Measurements from ENCODE around the gene CAPNS2. TPM values are rescaled to one million over a fixed set of nuclear protein-coding genes. Genes with fewer than 3 reads are reported as not detected.

The CAPNS2 gene
- total and polyA plus RNA-seq, 9 donors, result 0.53 to 1.4 (median 0.69) TPM; not detected in 4

GRCh38 chr16:55576384-55576783, 9.9 kb downstream of the CAPNS2 start:
- 56 to 87% (median 75%) methylated on average over 2 of the region's 2 CpGs for WGBS, 3 donors
- TF ChIP-seq EP300 (IDR thresholded peaks at IDR 0.05), result no peak
- no peak for TF ChIP-seq CTCF (IDR thresholded peaks at IDR 0.05)
- TF ChIP-seq POLR2A (IDR thresholded peaks at IDR 0.05), result no peak
- no peaks in the 10 kb centered on the region for H3K4me1 ChIP-seq (ENCODE audit: insufficient read depth)
- no peak for DNase-seq
- H3K4me3 ChIP-seq, result no peak overlapping the region
- H3K27me3 ChIP-seq, result no peaks in the 10 kb centered on the region
- no peaks in the 10 kb centered on the region for H3K9me3 ChIP-seq
- H3K27ac ChIP-seq, result no peak overlapping the region
- intact Hi-C loops (cut with DNase I), result no loop called here
- H3K36me3 ChIP-seq, result no peaks in the 10 kb centered on the region

- Histone ChIP-seq H3K4me1 (ENCODE audit: insufficient read depth) (no peaks in the 10 kb centered on the region), H3K27ac (no peak overlapping the region), H3K36me3 (no peaks in the 10 kb centered on the region), H3K4me3 (no peak overlapping the region), H3K27me3 (no peaks in the 10 kb centered on the region), H3K9me3 (no peaks in the 10 kb centered on the region)
- no peak for DNase-seq
- intact Hi-C loops (cut with DNase I), result no loop called here
- 87 to 96% (median 89%) methylated on average over 3 of the region's 3 CpGs for WGBS, 3 donors
- TF ChIP-seq CTCF (IDR thresholded peaks at IDR 0.05) (no peak), EP300 (IDR thresholded peaks at IDR 0.05) (no peak), POLR2A (IDR thresholded peaks at IDR 0.05) (no peak)
Measured at GRCh38 chr16:55577887-55578286, 11.4 kb downstream of the CAPNS2 start.

DNA sequence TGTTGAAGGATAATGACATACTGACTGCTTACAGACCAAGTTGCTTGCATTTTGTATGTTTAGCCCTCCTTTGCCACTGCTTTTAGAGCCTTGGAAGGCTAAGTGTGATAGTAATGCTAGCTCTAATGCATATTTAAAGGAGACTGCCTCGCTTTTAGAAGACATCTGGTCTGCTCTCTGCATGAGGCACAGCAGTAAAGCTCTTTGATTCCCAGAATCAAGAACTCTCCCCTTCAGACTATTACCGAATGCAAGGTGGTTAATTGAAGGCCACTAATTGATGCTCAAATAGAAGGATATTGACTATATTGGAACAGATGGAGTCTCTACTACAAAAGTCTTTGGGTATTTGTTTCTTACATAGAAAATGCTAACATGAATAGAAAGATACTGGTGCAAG, 19.1 kb downstream of the CAPNS2 start:
- no peaks in the 10 kb centered on the region for H3K36me3 ChIP-seq
- H3K4me3 ChIP-seq, result no peak overlapping the region
- H3K27me3 ChIP-seq, result no peaks in the 10 kb centered on the region
- no peak for DNase-seq
- no peak overlapping the region for H3K27ac ChIP-seq
- no peaks in the 10 kb centered on the region for H3K4me1 ChIP-seq (ENCODE audit: insufficient read depth)
- intact Hi-C loops (cut with DNase I), result no loop called here
- no peaks in the 10 kb centered on the region for H3K9me3 ChIP-seq
- WGBS, 3 donors, result 70 to 82% (median 80%) methylated on average over 2 of the region's 2 CpGs
- TF ChIP-seq EP300 (IDR thresholded peaks at IDR 0.05) (no peak), POLR2A (IDR thresholded peaks at IDR 0.05) (no peak), CTCF (IDR thresholded peaks at IDR 0.05) (no peak)

- WGBS, 3 donors, result 79 to 88% (median 80%) methylated on average over 6 of the region's 6 CpGs
Measured at GRCh38 chr16:55588799-55589198, 22.3 kb downstream of the CAPNS2 start.

More at GRCh38 chr16:55588799-55589198, 22.3 kb downstream of the CAPNS2 start:
- DNase-seq, result no peak
- Histone ChIP-seq H3K4me1 (ENCODE audit: insufficient read depth) (no peaks in the 10 kb centered on the region), H3K27me3 (no peaks in the 10 kb centered on the region), H3K36me3 (no peaks in the 10 kb centered on the region), H3K27ac (no peak overlapping the region), H3K9me3 (no peaks in the 10 kb centered on the region), H3K4me3 (no peak overlapping the region)
- TF ChIP-seq CTCF (IDR thresholded peaks at IDR 0.05) (no peak), POLR2A (IDR thresholded peaks at IDR 0.05) (no peak), EP300 (IDR thresholded peaks at IDR 0.05) (no peak)
- intact Hi-C loops (cut with DNase I), result no loop called here

Measured in ovary (tissue), 9 donors.